GM03348 (cell line): ENCODE measurements around the gene TSPAN5.

Experiments
- DNase-seq: peaks from one replicate; pipeline ENCODE4 v3.0.0; 2012; ENCODE audit warnings: low spot score

The TSPAN5 gene

DNA sequence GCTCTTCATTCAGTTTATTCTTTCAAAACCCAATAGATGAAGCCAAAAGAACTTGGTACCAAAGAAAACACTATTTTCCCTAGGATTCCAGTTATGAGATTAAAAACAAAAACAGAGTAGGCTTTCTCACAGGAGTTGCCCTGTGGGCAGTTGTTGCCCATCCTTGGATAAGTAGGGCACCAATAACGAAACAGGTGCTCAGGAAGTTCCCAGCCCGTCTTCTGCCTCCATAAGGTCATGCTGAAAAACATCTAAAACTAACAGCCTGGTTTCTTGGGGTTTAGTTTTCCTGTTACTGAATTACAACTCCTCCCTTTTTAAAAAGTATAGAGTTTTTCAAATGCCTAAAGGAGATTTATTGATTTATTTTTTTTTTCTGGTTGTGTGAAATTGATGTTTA lies 14.7 kb downstream of the TSPAN5 start:
- DNase-seq: no peak

DNA sequence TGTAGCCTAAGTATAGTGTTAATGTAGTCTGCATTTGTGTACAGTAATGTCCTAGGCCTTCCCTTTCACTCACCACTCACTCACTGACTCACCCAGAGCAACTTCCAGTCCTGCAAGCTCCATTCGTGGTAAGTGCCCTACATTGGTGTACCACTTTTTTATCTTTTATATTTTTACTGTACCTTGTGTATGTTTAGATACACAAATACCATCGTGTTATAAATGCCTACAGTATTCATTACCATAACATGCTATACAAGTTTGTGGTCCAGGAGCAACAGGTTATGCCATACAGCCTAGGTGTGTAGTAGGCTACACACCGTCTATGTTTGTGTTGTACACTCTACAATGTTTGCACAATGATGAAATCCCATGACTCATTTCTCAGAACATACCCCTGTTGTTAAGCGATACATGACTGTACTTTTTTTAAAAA lies 15.4 kb downstream of the TSPAN5 start:
- no peak for DNase-seq

DNA sequence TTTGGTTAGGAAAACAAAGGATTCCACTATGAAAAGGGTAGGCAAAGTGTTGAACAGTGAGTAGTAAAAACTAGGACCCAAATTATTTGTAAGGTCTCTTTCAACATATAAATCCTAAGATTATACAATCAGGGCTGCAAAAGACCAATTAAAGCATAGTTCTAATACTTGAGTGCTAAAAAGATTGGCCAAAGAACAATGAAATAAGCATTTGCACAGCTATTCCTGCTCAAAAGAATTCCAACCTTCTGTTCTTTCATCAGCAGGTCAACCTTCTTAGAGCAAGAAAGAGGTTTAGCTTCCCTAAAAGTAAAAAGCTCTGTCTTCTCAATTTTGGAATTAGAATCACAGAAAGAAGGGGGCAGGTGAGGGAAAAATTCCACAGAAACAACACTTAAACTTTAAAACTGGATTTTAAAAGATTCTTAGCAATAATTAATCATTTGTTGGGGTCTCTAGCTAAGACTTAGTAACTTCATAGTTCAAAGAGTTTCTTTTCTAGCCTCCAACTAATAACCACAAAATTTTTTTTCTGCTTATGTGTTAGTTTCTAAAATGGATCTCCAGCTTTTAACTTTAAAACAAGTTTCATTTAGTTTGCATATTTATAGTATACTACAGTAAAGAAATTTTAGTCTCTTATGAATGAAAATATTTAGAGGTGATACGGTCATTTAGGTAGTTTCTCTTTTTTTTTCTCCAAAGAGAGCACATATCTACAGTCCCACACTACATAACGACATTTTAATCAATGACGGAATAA lies 16.3 kb downstream of the TSPAN5 start:
- no peak for DNase-seq

DNA sequence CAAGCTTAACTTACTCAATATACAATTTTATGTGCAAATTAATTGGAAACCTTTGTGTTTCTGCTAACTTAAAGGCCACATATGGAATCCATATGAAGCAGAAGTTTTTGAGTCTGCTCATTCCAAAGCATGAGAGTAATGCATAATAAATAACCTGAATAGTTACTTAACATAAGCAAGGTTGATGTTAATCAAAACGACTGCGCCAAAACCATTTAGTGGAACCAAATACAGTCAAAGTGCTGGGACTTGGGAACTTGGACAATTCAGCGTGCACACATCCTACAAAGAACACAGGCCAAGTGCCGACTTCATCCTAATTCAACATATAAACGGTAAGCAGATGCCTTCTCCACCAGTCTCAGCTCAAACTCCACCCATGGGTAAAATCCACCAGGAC lies 17.0 kb downstream of the TSPAN5 start:
- no peak for DNase-seq

DNA sequence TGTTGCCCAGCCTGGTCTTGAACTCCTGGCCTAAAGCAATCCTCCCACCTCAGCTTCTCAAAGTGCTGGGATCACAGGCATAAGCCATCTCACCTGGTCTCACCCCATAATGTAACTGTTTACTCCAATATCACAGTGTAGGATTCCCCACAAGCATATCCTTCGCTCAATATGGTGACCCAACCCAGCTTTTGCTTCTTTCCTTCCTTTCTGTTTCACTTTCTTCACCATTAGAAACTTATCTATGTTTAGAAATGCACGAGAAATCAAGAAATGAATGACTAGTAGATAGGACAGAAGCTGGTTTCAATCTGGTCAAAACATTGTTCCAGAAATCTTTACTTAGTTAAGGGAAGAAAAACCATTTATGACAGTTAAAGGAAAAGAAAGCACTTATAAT lies 18.9 kb downstream of the TSPAN5 start:
- no peak for DNase-seq

DNA sequence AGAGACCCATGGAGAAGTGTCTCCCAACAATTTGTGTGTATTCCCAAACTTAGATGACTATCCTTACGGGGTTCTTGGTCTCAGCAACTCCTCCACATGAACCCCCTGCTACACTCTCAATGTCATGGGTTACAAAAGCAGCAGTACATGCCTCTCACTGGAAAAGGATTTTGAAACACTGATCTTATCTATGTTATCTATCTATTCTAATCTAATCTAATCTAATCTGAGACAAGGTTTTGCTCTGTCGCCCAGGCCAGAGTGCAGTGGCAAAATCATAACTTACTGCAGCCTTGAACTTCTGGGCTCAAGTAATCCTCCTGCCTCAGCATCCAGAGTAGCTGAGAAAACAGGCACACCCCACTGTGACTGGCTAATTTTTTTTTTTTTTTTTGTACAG lies 19.3 kb downstream of the TSPAN5 start:
- DNase-seq: no peak

DNA sequence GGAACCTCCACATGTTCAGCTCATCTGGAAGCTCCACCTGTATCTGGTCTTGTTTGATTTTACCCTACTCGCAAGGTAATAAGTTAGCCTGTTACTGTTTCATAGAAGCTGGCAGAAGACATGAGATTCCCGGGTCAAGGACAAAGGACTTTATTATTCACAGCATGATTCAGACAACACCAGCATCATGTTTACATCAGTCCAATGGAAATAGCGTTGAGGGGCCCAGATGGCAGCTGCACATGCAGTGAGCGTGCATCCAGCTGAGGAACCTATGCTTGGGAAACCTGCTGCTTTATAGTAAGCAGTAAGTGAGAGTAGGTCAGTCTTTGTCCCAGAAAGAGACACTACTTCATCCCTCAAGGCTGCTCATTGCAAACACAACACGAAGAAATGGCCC lies 19.8 kb downstream of the TSPAN5 start:
- no peak for DNase-seq

DNA sequence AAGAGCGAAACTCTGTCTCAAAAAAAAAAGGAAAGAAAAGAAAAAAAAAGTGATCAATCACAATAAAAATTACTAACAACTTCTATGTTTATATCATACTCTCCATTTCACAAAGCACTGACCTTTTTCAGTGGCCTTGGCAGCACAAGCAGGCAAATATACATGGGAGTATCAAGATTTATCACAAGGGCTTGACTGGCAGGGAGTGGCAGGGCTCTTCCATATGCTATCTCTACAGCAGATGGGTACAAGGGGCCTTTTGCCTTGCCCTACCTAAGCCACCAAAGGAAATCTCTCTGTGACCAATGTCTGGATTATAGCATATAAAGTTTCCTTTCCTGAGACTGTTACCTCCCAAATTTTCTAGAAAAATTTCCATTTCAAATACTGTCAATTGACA lies 24.4 kb downstream of the TSPAN5 start:
- DNase-seq: no peak

DNA sequence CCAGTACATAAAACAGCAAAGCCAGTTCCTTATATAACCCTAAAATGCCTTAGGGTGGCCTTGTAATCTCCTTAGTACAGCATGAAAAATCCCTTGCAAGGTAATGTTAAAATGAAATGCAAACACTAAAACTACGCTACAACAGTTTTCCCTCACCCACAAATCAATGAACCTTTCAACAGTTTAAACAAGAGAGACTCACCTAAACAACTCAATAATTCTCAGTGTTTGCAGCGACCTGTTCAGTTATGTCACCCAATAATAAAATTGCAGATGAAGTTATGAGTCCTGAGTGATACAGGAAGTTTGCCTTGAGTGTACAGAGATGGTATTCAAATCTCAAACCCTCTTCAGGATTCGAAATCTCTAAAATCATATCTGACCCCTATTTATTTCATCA lies 25.3 kb downstream of the TSPAN5 start:
- DNase-seq: no peak

DNA sequence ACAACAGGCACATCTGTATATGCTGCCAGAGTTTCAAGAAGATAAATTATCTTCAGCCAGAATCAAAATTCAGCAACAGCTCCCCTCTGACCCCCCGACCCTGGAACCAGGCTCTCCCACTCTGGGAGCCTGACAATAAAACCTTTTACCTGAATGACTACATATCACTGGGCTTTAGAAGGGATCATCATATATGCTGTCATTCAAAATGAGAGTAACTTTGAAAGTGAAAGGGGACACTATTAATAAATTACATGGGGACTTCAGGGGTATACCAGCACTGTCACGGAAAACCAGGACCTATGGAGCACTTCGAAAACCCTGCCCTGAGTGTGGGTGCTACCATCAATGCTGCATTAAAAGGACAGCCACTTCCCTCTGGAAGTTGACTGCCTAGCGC lies 26.2 kb downstream of the TSPAN5 start:
- DNase-seq: no peak

DNA sequence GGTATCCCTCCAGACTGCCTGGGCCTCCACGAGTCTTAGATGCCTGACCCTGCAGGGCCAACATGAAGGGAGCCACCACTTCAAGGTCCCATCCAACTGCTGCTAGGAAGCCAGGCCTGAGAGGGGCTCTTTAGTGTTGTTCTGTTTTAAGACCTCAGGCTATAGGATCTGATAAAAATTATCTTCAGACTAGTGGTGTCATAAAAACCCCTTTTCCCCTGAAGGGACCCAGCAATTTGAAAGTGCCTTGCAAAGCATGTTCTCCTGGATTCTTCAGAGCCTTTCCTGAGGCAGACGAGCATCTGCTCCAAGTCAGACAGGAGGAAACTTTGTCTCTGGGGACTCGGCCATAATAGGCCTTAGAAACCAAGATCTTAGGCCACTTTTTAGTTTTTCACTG lies 26.9 kb downstream of the TSPAN5 start:
- no peak for DNase-seq

DNA sequence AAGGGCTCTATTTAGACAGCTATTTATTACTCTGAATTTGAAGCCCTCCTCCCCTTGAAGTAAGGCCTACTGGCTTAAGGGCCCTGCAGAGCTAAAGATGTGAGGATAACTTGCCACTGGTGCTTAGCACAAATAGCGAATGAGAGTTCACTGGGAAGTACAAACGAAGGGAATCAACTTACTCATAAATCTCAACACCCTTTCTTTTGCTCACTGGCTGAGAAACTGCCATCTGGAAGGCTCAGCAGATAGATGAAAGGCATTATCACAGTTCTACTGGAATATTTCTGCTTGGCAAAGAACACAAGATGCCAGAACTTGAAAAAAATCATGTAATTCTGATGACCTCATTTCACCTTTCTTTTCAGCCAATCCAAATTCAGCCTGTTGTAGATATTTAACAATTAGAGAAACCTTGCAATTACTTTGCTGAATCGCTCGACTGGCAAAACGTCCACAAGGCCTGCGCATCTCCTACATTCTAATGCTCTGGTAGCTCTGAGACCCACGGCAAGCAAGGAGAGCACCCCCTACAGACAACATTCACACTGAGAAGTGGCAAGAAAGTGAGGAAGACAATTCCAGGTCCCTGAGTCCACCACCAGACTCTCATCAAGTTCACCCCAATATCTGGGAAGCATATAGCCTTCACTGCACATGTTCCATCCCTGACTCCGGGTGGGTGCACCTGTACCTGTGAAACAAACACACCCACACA lies 27.5 kb downstream of the TSPAN5 start:
- no peak for DNase-seq

DNA sequence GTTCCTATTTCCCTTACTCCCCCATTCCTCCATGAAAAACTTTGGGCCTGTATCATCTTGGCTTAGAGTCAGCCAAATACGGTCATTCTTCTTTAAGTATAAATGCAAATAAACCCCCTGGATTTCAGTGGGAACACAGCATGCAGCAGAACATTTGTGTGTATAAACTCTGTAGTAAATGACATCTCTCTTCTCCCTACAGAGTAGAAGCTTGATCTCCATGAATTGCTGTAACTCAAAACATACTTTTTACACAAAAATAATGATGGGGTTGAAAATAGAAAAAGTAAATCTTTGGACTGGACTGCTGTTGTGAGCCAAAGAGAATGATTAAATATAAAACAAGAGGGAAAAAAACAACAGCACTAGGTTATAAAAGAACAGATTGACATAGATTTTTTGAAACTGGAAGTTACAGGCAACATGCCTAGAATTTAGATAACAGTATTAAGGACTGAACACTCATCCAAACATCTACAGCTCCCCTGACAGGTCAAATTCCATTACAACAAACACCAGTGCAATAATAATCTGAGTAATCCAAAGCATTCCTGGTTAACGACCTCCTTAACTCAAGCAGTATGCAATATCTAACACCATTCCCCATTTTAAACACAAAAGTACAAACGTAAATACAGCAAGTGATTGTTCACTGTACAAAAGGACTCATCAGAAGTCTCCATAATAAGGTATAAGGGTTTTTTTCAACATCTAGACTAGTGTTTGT lies 30.7 kb downstream of the TSPAN5 start:
- DNase-seq: peak; percentile 67

DNA sequence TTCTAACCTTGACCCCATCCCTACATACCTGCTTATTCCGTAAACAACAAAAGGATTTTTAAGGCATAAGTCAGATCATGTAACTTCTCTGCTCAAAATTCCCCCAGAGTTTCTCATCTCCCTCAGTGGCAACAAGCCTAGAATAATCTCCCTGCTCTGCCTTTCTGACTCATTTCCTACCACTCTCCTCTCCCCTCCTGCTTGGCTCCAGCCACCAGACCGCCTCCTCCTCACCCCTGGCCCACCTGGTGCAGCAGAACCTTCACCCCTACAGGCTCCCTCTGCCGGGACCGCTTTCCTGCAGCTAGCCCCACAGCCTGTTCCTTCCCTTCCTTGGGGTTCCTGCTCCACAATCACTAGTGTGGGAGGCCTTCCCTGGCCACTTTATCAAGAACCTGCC lies 32.1 kb downstream of the TSPAN5 start:
- DNase-seq: peak; percentile 83

DNA sequence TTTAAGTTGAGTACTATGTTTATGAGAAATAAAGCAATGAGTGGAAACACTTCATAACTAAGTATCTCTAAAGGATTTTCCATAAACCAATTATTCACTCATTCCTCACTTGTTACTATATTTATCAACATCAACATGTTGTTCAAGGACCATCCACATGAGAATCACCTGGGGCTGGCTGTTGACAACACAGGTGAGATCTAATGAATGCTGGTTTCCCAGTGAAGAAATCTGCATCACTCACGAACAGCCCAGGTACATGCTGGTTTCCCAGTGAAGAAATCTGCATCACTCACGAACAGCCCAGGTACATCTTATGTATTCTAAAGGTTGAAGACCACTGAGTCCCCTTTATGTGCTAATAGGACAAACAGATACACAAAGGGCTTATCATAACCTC lies 32.5 kb downstream of the TSPAN5 start:
- DNase-seq: no peak

DNA sequence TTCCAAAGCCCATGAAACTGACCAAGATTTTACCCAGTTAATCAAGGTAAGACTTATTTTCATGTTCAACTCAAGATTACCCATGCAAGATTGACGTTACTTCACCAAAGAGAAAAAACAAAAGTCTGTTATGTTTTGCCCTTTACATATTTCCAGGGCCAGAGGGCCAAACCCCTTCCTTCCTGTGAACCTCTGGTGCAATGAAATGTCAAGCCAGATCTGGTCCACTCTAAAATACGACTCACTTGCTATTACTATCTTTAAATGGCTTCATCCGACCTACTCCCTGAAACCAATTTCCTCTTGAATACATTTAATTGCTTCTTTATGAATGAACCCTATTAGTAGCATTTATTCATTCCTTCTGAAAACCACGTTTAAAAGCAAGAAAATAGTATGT lies 33.0 kb downstream of the TSPAN5 start:
- no peak for DNase-seq

DNA sequence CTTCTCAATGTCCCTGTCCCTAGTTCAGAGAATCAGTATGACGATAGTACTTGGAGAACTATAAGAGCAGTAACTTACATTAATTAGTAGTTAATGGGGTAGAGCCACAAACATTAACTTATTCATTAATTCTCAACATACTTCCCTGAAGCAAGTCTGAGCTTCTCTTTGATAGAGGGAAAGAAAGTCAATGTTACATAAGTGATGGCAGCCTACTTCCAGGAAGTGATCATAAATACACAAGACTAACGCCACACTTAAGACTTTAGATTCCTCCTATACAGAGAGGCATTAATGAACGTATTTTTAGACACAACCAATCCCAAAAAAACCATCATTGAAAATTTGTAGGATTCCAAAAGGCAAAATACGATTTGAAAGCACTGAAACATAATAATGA lies 33.8 kb downstream of the TSPAN5 start:
- no peak for DNase-seq

DNA sequence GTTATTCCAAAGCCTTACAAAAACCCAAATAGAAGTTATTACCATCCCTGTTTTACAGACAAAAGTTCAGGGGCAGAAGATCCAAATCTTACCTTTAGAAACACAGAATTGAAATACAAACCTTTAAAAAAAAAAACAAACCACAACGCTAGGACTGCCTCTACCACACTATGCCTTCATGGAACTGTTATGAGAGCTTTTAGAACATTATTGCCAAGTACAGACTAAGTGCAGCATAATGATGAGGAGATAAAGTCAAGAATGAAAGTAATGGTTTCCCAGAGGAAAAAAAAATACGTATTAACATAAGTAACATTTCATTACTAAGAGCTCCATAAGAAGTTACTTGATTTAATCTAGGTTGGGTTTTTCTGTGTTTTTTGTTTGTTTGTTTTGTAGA lies 34.3 kb downstream of the TSPAN5 start:
- no peak for DNase-seq

DNA sequence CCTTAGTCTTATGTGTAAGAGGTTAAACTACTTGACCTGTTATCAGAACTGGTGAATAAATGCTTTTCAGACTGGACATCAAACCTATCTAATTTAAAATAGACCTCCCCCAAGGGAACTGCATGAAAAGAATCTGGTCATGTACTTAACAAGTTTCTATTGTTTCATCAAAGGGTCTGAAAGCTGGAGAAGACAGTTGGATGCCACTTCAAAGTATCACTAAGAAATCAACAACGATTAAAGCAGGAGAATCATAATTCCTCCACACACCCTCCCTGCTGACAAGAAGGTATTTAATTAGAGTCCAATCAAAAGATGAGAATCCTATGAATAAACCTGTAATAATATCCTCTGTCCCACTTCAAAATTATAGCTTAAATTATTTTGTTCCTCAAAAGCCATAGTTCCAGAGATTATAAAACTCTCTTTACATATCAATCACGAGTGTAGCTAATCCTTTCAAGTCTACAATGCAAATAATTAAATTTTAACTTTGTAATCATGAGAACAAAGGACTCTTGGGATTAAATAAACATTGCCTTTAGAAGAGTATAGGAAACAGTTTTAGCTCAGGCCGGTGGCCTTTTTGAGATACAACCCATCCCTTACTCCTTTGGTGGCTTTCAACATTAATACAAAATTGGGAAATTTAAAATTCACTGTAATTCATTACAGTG lies 35.1 kb downstream of the TSPAN5 start:
- DNase-seq: no peak

DNA sequence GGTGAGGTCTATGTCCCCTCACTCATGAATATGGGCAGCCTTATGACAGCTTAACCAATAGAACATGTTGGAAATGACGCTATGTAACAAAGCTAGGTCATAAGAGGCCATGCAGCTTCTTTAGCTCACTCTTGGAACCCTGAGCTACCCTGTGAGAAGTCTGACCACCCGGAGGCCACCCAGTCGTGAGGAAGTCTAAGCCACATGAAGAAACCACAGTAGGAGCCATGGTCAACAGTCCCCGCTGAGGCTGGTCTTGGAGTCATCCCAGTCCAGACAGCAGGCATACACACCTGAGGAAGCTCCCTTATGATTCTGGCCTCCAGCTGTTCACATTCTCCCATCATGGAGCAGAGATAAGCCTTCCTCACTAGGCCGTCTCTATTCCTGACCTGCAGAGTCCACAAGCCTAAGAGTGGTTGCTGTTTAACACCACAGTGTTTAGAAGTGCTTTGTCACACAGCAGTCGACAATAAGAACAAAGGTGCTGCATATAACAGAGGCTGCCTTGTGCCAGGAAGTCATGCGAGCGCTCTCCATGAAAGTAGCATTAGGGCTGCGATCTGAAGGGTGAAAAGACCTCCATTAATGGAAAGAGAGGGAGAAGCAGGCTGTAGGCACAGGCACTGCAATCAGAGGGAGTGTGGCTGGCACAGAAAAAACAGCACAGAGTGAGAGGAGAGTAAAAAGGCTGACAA lies 38.2 kb downstream of the TSPAN5 start:
- no peak for DNase-seq

DNA sequence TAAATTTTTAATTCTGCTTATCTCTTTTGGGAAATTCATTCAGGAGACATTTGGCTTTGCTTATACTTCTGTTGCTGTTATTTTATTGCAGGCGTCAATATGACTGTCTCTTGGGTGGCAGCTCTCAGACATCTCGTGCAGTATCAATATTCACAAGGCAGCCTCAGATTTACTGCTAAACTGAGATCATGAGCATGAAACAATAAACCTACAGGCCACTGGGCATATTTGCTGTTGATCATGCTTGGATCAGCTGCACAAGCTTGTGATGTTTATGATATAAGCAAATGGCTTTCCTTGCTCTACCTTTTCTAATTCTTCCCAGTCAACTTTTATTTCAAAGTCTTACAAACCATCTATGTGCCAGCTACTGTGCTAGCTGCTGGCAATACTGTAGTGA lies 39.2 kb downstream of the TSPAN5 start:
- DNase-seq: no peak

DNA sequence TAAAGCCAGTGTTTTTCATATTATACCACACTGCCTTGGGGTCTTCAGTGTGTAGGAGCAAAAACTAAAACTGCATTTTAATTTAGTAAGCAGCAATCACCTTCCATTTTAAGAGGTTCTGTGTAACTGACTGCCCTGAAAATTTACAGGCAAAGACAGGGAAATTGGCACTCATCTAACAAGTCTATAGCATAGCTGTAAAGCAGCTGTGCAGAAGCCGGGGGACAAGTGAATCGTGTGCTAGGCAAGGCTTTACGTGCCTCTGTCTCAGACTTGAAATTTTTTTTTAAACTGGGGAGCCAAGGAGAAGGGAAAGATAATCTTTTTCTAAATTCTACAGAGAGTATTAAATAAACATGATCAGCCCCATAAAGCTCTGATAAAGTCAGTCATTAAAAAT lies 39.7 kb downstream of the TSPAN5 start:
- no peak for DNase-seq
